ENCODE results near the gene C22orf42. TPM values are rescaled to one million over a fixed set of nuclear protein-coding genes. Genes with fewer than 3 reads are reported as not detected.
A peak's percentile ranks its signal among the peaks of the same experiment; 100 is the strongest.
"Not testable (repeated sequence)": the region's sequence is repeated elsewhere in the genome, so short reads cannot be mapped to it uniquely, and the experiment has no call there.

C22orf42 gene
- total RNA-seq, result not detected
- long read RNA-seq, result 0 reads

GRCh38 chr22:32158712-32159533 lies at the start of gene C22orf42:
Gene C22orf42, minus strand, starts transcription at chr22:32159303. Its CDS starts 88 bp downstream, at chr22:32159215.
- intact Hi-C loops (cut with DNase I, micrococcal nuclease), result no loop called here
- DNase-seq, result no peak
- no peak for ATAC-seq

- DNase-seq (no peak), ATAC-seq (no peak)
- intact Hi-C loops (cut with DNase I, micrococcal nuclease), result no loop called here
These were observed 49.6 kb upstream of the C22orf42 start for GRCh38 chr22:32208681-32209080.

GRCh38 chr22:32207971-32208480 lies 48.9 kb upstream of the C22orf42 start:
- ATAC-seq, result no peak
- intact Hi-C loops (cut with DNase I, micrococcal nuclease), result no loop called here
- no peak for DNase-seq

- ATAC-seq (peak; percentile 69), DNase-seq (peak; percentile 34 to 58)
- intact Hi-C loops (cut with DNase I, micrococcal nuclease), result no loop called here
These were observed 48.0 kb upstream of the C22orf42 start for GRCh38 chr22:32206774-32207758.

- DNase-seq (no peak), ATAC-seq (no peak)
- intact Hi-C loops (cut with DNase I, micrococcal nuclease), result no loop called here
These were observed 47.1 kb upstream of the C22orf42 start for GRCh38 chr22:32205974-32206773.

- ATAC-seq (peak; percentile 57), DNase-seq (peak; percentile 35 to 74)
- intact Hi-C loops (cut with DNase I, micrococcal nuclease), result no loop called here
These were observed 46.0 kb upstream of the C22orf42 start, which contains the start of gene RFPL2 for GRCh38 chr22:32204856-32205722. Gene RFPL2, minus strand, starts transcription at chr22:32205073. Its CDS starts 2,622 bp downstream, at chr22:32202451.

- ATAC-seq (peak; percentile 7), DNase-seq (peak in 1 of 2 donors; percentile 35)
- intact Hi-C loops (cut with DNase I, micrococcal nuclease), result no loop called here
These were observed 45.1 kb upstream of the C22orf42 start for GRCh38 chr22:32204040-32204855.

- ATAC-seq, result peak; percentile 16
- intact Hi-C loops (cut with DNase I, micrococcal nuclease), result no loop called here
- peak in 1 of 2 donors; percentile 13 for DNase-seq
These were observed 44.3 kb upstream of the C22orf42 start for GRCh38 chr22:32203181-32204039.

GRCh38 chr22:32202539-32203180 lies 43.6 kb upstream of the C22orf42 start:
- intact Hi-C loops (cut with DNase I, micrococcal nuclease), result no loop called here
- peak; percentile 90 for ATAC-seq
- peak; percentile 55 to 65 for DNase-seq

GRCh38 chr22:32202161-32202538 lies 43.0 kb upstream of the C22orf42 start:
- intact Hi-C loops (cut with DNase I, micrococcal nuclease), result no loop called here
- DNase-seq (no peak), ATAC-seq (no peak)

- intact Hi-C loops (cut with DNase I, micrococcal nuclease), result no loop called here
- no peak for DNase-seq
- ATAC-seq, result no peak
These were observed 41.6 kb upstream of the C22orf42 start for GRCh38 chr22:32200752-32201151.

GRCh38 chr22:32199961-32200360 lies 40.9 kb upstream of the C22orf42 start:
- DNase-seq (no peak), ATAC-seq (no peak)
- intact Hi-C loops (cut with DNase I, micrococcal nuclease), result no loop called here

GRCh38 chr22:32199341-32199740 lies 40.2 kb upstream of the C22orf42 start:
- intact Hi-C loops (cut with DNase I, micrococcal nuclease), result no loop called here
- ATAC-seq, result no peak
- no peak for DNase-seq

- intact Hi-C loops (cut with DNase I, micrococcal nuclease); ATAC-seq; DNase-seq: not testable (repeated sequence)
These were observed 38.6 kb upstream of the C22orf42 start for GRCh38 chr22:32197553-32198226.

- intact Hi-C loops (cut with DNase I, micrococcal nuclease); ATAC-seq; DNase-seq: not testable (repeated sequence)
These were observed 36.8 kb upstream of the C22orf42 start for GRCh38 chr22:32195900-32196299.
